ENCODE data around the gene GTPBP1. TPM values are rescaled to one million over a fixed set of nuclear protein-coding genes. Genes with fewer than 3 reads are reported as not detected.

GTPBP1 gene
- total and polyA plus RNA-seq, 2 donors (not counting 1 experiment from before 2014, with no cell fraction given), result 77.8 to 174 TPM

DNA sequence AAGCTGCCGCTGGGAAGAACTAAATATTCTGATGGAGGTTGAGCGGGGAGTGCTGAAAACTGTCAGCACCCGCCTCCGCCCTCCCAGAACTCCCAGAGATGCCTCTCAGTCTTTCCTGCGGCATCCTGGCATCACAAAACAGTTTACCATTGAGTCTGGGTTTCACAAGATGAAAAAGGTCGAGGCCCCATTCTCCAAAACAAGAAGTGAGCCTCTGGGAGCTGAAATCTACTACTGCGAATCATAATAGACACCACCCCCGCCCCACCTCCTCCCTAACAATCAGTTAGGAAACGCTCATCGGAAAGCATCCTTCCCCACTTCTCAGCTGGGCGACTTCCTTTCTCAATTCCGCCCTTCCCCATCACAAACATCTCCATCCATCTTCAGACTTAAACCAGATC, 49.0 kb downstream of the GTPBP1 start:
- H3K9me3 ChIP-seq (ENCODE audit: control extremely low read depth in 1 of 3, control insufficient read depth in 2 of 3, insufficient read depth in 1 of 3, low read length in 2 of 3), result peaks cover 0 to 8% (median 0%) of the 10 kb centered on the region in 3 donors
- intact Hi-C loops (cut with micrococcal nuclease), result loop anchor here (1.0 to 10.0 kb wide), 6 partner anchors 49 to 563 kb away; partner anchors contain the start of genes CBX6, DDX17, GTPBP1 and NPTXR
- no peaks in the 10 kb centered on the region for H3K27me3 ChIP-seq (replicated peaks in 1 of 4; ENCODE audit: control extremely low read depth in 1 of 4, control insufficient read depth in 3 of 4, insufficient read depth in 4 of 4, low read length in 3 of 4)
- H3K4me3 ChIP-seq (ENCODE audit: control extremely low read depth in 1 of 5, extremely low read depth in 1 of 5, insufficient read depth in 1 of 5, low read depth in 2 of 5, low read length in 4 of 5), result peak overlapping the region; percentile 59 to 97 (median 82)
- Mint-ChIP-seq H3K27ac (peak overlapping the region; percentile 99), H3K27me3 (no peaks in the 10 kb centered on the region), H3K4me3 (peak overlapping the region; percentile 100), H3K9me3 (ENCODE audit: insufficient read depth) (no peaks in the 10 kb centered on the region), H3K4me1 (peaks cover 73% of the 10 kb centered on the region)
- ChIA-PET CTCF (interaction anchor here (1.0 to 1.6 kb wide), 4 partner anchors 11 to 24 kb away, joined by 3 to 7 read pairs (median 3); no protein-coding TSS in a partner anchor), POLR2A (interaction anchor here (0.6 to 0.9 kb wide), 5 partner anchors 22 to 697 kb away, joined by 3 to 11 read pairs (median 7); no protein-coding TSS in a partner anchor)
- H3K36me3 ChIP-seq (replicated peaks in 1 of 2; ENCODE audit: control extremely low read depth in 1 of 2, control insufficient read depth in 1 of 2, extremely low read depth in 1 of 2, insufficient read depth in 2 of 2, low read length in 1 of 2), result peaks cover 1 to 36% of the 10 kb centered on the region in 2 experiments
- no peak for TF ChIP-seq EZH2 (IDR thresholded peaks at IDR 0.05; ENCODE audit: borderline replicate concordance, insufficient read depth, low read depth, low read length, poor library complexity, severe bottlenecking)
- TF ChIP-seq, protein P1, sequence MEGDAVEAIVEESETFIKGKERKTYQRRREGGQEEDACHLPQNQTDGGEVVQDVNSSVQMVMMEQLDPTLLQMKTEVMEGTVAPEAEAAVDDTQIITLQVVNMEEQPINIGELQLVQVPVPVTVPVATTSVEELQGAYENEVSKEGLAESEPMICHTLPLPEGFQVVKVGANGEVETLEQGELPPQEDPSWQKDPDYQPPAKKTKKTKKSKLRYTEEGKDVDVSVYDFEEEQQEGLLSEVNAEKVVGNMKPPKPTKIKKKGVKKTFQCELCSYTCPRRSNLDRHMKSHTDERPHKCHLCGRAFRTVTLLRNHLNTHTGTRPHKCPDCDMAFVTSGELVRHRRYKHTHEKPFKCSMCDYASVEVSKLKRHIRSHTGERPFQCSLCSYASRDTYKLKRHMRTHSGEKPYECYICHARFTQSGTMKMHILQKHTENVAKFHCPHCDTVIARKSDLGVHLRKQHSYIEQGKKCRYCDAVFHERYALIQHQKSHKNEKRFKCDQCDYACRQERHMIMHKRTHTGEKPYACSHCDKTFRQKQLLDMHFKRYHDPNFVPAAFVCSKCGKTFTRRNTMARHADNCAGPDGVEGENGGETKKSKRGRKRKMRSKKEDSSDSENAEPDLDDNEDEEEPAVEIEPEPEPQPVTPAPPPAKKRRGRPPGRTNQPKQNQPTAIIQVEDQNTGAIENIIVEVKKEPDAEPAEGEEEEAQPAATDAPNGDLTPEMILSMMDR (IDR thresholded peaks at IDR 0.05), result no peak
- no peak for ATAC-seq (ENCODE audit: low read depth)
- H2AFZ ChIP-seq (ENCODE audit: insufficient read depth, low read depth, low read length, poor library complexity, severe bottlenecking), result peak overlapping the region; percentile 40
- DNase-seq, result no peak
- H3K4me1 ChIP-seq (ENCODE audit: control insufficient read depth in 2 of 2, insufficient read depth in 2 of 2, low read length in 2 of 2), result peaks cover 65 to 82% of the 10 kb centered on the region in 2 donors
- peaks cover 53% of the 10 kb centered on the region for H3K79me2 ChIP-seq (ENCODE audit: control insufficient read depth, insufficient read depth, low read length)
- WGBS (ENCODE audit: insufficient coverage), result 5% methylated on average over 9 of the region's 12 CpGs
- H3K27ac ChIP-seq (ENCODE audit: low read length in 2 of 2), result peak overlapping the region; percentile 71 to 81
- peaks cover 19% of the 10 kb centered on the region for H4K20me1 ChIP-seq (ENCODE audit: control insufficient read depth, insufficient read depth, low read length, poor library complexity, severe bottlenecking)
- H3K9ac ChIP-seq (ENCODE audit: low read length), result peak overlapping the region; percentile 91
- peak overlapping the region; percentile 96 for H3K4me2 ChIP-seq (replicated peaks; ENCODE audit: low read depth, low read length, poor library complexity, severe bottlenecking)
